SK-N-MC (cell line): ENCODE measurements around the gene LVRN.

Experiments used
- EZH2 ChIP-seq: fragments of 200-600 bp; sonication (generic); IDR thresholded peaks from one replicate; pipeline ENCODE4 v1.6.1; 2017; ENCODE audit warnings: antibody characterized with exemption
- POLR2AphosphoS5 ChIP-seq: IDR thresholded peaks from 2 replicates; pipeline ENCODE4 v1.6.1; 2012; ENCODE audit warnings: mild to moderate bottlenecking, low read depth, low read length, borderline replicate concordance

DNA sequence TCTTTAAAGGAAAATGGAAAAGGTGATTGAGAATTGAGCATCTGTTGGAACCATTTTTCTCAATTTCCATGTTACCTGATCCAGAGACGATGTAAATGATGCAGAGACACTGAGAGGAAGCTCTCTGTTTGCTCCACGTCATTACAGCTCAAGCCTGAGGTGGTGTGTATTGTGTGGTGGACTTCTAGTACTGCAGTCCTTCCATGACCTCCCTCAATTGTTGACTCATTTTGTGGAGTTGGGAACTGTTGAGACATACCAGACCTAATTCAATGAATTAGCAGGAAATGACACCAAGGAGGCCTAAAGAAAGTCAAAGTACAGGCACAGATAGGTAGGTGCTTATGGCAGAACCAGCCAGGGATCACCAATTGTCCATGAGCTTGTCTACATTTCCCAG is 15.6 kb upstream of the LVRN start:
- no peak for TF ChIP-seq EZH2
- no peak for TF ChIP-seq POLR2AphosphoS5
